Stimulated activated CD4-positive, alpha-beta T cell treated with anti-CD3 and anti-CD28 coated beads, Interleukin-4, amount 100 ng/mL, for 4 hours (primary cell): Measurements from ENCODE around the gene FADD.
A peak's percentile ranks its signal among the peaks of the same experiment; 100 is the strongest.
"Not testable (repeated sequence)": the region's sequence is repeated elsewhere in the genome, so short reads cannot be mapped to it uniquely, and the experiment has no call there.

ENCODE experiments used
- DNase-seq, 2 experiments: peaks; one replicate each; pipeline ENCODE4 v3.0.0-alpha.2; 2020

Gene FADD

GRCh38 chr11:70205049-70205725 lies 2.1 kb downstream of the FADD start:
- DNase-seq, result no peak

GRCh38 chr11:70205766-70206165 lies 2.7 kb downstream of the FADD start:
- no peak for DNase-seq

GRCh38 chr11:70206226-70206981 lies 3.3 kb downstream of the FADD start:
- no peak for DNase-seq

- DNase-seq, result no peak
Measured at GRCh38 chr11:70206982-70207376, 3.9 kb downstream of the FADD start.

GRCh38 chr11:70207531-70208131 lies 4.5 kb downstream of the FADD start:
- DNase-seq, result no peak

GRCh38 chr11:70209391-70209912 lies 6.4 kb downstream of the FADD start:
- DNase-seq, result no peak

GRCh38 chr11:70210051-70210501 lies 7.0 kb downstream of the FADD start:
- DNase-seq, result no peak

GRCh38 chr11:70210530-70210929 lies 7.4 kb downstream of the FADD start:
- DNase-seq, result peak in 1 of 2 experiments; percentile 21

- no peak for DNase-seq
Measured at GRCh38 chr11:70212227-70212811, 9.2 kb downstream of the FADD start.

- DNase-seq, result not testable (repeated sequence)
Measured at GRCh38 chr11:70217388-70217787, 14.3 kb downstream of the FADD start.

- not testable (repeated sequence) for DNase-seq
Measured at GRCh38 chr11:70218076-70218475, 15.0 kb downstream of the FADD start.

- no peak for DNase-seq
Measured at GRCh38 chr11:70220136-70220535, 17.0 kb downstream of the FADD start.

GRCh38 chr11:70220920-70221319 lies 17.8 kb downstream of the FADD start:
- no peak for DNase-seq

- DNase-seq, result no peak
Measured at GRCh38 chr11:70225681-70226177, 22.6 kb downstream of the FADD start.

- DNase-seq, result no peak
Measured at GRCh38 chr11:70226183-70226582, 23.1 kb downstream of the FADD start.

GRCh38 chr11:70226967-70227366 lies 23.9 kb downstream of the FADD start:
- no peak for DNase-seq

- no peak for DNase-seq
Measured at GRCh38 chr11:70229737-70230136, 26.6 kb downstream of the FADD start.

GRCh38 chr11:70230151-70230839 lies 27.2 kb downstream of the FADD start:
- no peak for DNase-seq

- DNase-seq, result no peak
Measured at GRCh38 chr11:70230840-70231710, 28.0 kb downstream of the FADD start.

GRCh38 chr11:70233034-70233433 lies 29.9 kb downstream of the FADD start:
- no peak for DNase-seq

- DNase-seq, result no peak
Measured at GRCh38 chr11:70233511-70233934, 30.4 kb downstream of the FADD start.
